C4-2B (cell line): ENCODE measurements around the gene BCL11B.

Experiments
- ZFX ChIP-seq: fragments of 450-650 bp; IDR thresholded peaks from 2 replicates; pipeline ENCODE4 v1.6.1; 2017
- TF ChIP-seq, protein P1 (sequence below): fragments of 450-650 bp; conservative IDR thresholded peaks from 2 replicates; pipeline ENCODE4 v1.5.1; 2017; ENCODE audit warnings: mild to moderate bottlenecking

DNA sequence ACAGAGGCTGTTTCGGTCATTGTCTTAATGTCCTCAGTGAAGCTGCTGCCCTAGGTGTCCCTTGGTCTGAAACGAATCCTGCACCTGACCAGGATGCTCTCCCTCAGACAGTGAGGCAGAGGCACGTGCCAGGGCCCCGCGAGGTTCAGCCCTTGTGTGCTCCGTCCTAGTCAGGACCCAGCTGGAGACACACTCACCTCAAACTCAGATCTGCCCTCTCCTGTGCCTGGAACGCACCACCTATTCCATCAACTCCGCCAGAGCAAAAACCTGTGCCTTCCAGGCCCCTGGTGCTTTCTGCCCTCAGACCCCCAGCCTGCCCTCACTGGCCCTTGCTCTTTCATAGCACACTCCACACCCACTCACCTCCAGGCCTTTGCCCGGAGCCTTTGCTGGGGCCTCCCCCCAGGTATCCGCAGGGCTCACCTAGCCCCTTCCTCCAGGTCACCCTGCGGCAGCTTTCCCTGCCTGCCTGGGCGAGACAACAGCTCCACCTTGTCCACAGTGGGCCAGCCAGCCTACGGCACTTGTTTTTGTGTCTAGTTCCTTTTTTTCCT lies 150.6 kb downstream of the BCL11B start:
- TF ChIP-seq, protein P1, sequence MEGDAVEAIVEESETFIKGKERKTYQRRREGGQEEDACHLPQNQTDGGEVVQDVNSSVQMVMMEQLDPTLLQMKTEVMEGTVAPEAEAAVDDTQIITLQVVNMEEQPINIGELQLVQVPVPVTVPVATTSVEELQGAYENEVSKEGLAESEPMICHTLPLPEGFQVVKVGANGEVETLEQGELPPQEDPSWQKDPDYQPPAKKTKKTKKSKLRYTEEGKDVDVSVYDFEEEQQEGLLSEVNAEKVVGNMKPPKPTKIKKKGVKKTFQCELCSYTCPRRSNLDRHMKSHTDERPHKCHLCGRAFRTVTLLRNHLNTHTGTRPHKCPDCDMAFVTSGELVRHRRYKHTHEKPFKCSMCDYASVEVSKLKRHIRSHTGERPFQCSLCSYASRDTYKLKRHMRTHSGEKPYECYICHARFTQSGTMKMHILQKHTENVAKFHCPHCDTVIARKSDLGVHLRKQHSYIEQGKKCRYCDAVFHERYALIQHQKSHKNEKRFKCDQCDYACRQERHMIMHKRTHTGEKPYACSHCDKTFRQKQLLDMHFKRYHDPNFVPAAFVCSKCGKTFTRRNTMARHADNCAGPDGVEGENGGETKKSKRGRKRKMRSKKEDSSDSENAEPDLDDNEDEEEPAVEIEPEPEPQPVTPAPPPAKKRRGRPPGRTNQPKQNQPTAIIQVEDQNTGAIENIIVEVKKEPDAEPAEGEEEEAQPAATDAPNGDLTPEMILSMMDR: no peak
- TF ChIP-seq ZFX: no peak
